Upper lobe of left lung (tissue), 4 donors: ENCODE data around the gene BEGAIN.

Experiments used
- EP300 ChIP-seq, 4 donors: sonication (generic); formaldehyde crosslinking; IDR thresholded peaks; one replicate each; pipeline ENCODE4 v1.5.1; 2017; ENCODE audit warnings: antibody characterized with exemption in 4 of 4, control low read depth in 2 of 4
- TF ChIP-seq, protein P1 (sequence below), 6 experiments: fragments of 450-650 bp in 4 of 6; fragments of 200-600 bp in 2 of 6; sonication (generic) in 2 of 6; IDR thresholded peaks; one replicate each; pipeline ENCODE4 v1.5.1; 2016 to 2019; ENCODE audit warnings: antibody characterized with exemption in 6 of 6

- TF ChIP-seq, protein P1, sequence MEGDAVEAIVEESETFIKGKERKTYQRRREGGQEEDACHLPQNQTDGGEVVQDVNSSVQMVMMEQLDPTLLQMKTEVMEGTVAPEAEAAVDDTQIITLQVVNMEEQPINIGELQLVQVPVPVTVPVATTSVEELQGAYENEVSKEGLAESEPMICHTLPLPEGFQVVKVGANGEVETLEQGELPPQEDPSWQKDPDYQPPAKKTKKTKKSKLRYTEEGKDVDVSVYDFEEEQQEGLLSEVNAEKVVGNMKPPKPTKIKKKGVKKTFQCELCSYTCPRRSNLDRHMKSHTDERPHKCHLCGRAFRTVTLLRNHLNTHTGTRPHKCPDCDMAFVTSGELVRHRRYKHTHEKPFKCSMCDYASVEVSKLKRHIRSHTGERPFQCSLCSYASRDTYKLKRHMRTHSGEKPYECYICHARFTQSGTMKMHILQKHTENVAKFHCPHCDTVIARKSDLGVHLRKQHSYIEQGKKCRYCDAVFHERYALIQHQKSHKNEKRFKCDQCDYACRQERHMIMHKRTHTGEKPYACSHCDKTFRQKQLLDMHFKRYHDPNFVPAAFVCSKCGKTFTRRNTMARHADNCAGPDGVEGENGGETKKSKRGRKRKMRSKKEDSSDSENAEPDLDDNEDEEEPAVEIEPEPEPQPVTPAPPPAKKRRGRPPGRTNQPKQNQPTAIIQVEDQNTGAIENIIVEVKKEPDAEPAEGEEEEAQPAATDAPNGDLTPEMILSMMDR (IDR thresholded peaks at IDR 0.05) = no peak
- TF ChIP-seq EP300 (IDR thresholded peaks at IDR 0.05) = no peak
Observed at GRCh38 chr14:100548295-100548655, 38.9 kb downstream of the BEGAIN start.
